Activated T-cell treated with anti-CD3 and anti-CD28 coated beads, Interleukin-2, amount 50 U/mL, for 72 hours (primary cell): ENCODE measurements around the gene C6orf163. TPM values are rescaled to one million over a fixed set of nuclear protein-coding genes. Genes with fewer than 3 reads are reported as not detected.

Experiments used
- ATAC-seq, 2 donors: fragments of 150-1000 bp; cut with Tn5 transposase; replicated peaks in 1 of 2; 2 replicates each; pipeline ENCODE4 v1.10.0; 2021; ENCODE audit warnings: moderate library complexity in 2 of 2, mild to moderate bottlenecking in 1 of 2
- DNase-seq, 2 donors: peaks; one replicate each; pipeline ENCODE4 v3.0.0; 2021 to 2022; ENCODE audit warnings: mixed read lengths in 1 of 2
- H3K27ac Mint-ChIP-seq: one replicate; pipeline ENCODE4 v1.8.0; 2022; ENCODE audit warnings: mild to moderate bottlenecking, moderate library complexity, mixed read lengths
- H3K27me3 Mint-ChIP-seq: one replicate; pipeline ENCODE4 v1.8.0; 2022; ENCODE audit warnings: low read depth, mixed read lengths
- H3K36me3 Mint-ChIP-seq, 2 donors: one replicate each; pipeline ENCODE4 v1.8.0; 2022; ENCODE audit warnings: mixed read lengths in 2 of 2, mild to moderate bottlenecking in 1 of 2; ENCODE audit not compliant: insufficient read depth in 2 of 2
- H3K4me1 Mint-ChIP-seq: one replicate; pipeline ENCODE4 v1.8.0; 2022; ENCODE audit warnings: low read depth, mixed read lengths
- H3K4me3 Mint-ChIP-seq, 2 donors: one replicate each; pipeline ENCODE4 v1.8.0; 2022; ENCODE audit warnings: mild to moderate bottlenecking in 2 of 2, mixed read lengths in 2 of 2, moderate library complexity in 2 of 2
- H3K9me3 Mint-ChIP-seq, 2 donors: one replicate each; pipeline ENCODE4 v1.8.0; 2022; ENCODE audit warnings: mixed read lengths in 2 of 2
- total RNA-seq, 2 donors: library from RNA; stranded (reverse); gene quantifications; one replicate each; pipeline ENCODE4 v1.2.3, GENCODE V29; 2022

C6orf163 gene
- total RNA-seq, 2 donors from 2014 or later: 2.0 to 2.7 TPM

DNA sequence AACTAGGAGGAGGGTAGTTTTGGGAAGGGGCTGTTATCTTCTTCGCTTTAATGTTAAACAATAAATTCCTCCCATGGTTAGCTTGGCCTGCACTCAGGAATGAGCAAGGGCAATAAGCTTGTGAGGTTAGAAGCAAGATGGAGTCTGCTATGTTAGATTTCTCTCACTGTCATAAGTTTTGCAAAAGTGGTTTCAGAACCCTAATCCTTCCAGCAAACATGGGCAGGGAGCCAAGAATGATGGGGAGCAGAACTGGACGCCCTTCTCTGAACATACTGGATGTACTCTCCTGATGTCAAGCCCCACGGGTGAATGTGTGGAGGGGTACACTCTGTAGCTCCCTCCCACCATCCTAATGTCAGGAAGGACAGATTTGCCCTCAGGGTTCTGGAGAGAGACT, 22.3 kb downstream of the C6orf163 start:
- peaks cover 2 to 7% of the 10 kb centered on the region in 2 donors for H3K9me3 Mint-ChIP-seq
- ATAC-seq: no peak
- H3K36me3 Mint-ChIP-seq: peaks cover 2 to 3% of the 10 kb centered on the region in 2 donors
- H3K27me3 Mint-ChIP-seq: no peaks in the 10 kb centered on the region
- no peak overlapping the region for H3K4me3 Mint-ChIP-seq
- DNase-seq: no peak
- no peak overlapping the region for H3K27ac Mint-ChIP-seq
- H3K4me1 Mint-ChIP-seq: no peaks in the 10 kb centered on the region

DNA sequence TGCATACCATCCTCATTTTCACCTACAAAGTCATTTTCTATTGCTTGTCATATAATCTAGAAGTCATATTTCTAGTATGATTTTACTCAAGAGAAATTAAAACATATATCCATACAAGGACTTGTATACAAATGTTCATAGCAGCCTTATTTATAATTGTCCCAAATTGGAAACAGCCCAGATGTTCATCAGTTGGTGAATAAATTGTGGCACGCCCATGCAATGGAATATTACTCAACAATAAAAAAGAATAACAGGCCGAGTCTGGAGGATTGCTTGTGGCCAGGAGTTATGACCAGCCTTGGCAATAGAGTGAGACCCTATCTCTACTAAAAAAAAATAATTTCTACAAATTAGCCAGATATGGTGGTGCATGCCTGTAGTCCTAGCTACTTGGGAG, 28.8 kb downstream of the C6orf163 start:
- Mint-ChIP-seq H3K4me3 (no peak overlapping the region), H3K27ac (no peak overlapping the region), H3K36me3 (peaks cover 0 to 2% of the 10 kb centered on the region in 2 donors), H3K9me3 (peaks cover 0 to 2% of the 10 kb centered on the region in 2 donors), H3K4me1 (peaks cover 5% of the 10 kb centered on the region), H3K27me3 (no peaks in the 10 kb centered on the region)
- DNase-seq (no peak), ATAC-seq (no peak)

DNA sequence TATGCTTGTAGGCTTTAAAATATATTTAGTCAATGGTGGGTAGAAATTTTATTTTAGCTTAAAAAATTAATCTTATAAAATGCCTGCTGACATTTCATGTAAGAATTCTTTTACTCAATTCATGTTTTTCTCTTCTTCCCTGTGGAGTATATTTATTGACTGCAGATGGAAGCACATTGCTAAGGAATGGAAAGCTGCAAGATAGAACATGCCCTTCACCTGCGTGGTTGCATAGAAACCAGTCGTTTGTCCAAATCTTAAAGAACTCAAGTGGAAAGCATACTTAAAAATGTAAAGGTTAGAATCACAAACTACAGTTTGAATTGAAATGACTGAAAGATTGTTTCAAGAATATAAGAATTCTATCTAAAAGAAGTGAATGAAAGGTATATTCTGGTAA, 30.7 kb downstream of the C6orf163 start:
- Mint-ChIP-seq H3K9me3 (no peaks in the 10 kb centered on the region), H3K27ac (no peak overlapping the region), H3K27me3 (no peaks in the 10 kb centered on the region), H3K4me1 (peaks cover 5% of the 10 kb centered on the region), H3K4me3 (no peak overlapping the region), H3K36me3 (no peaks in the 10 kb centered on the region)
- DNase-seq (no peak), ATAC-seq (no peak)

DNA sequence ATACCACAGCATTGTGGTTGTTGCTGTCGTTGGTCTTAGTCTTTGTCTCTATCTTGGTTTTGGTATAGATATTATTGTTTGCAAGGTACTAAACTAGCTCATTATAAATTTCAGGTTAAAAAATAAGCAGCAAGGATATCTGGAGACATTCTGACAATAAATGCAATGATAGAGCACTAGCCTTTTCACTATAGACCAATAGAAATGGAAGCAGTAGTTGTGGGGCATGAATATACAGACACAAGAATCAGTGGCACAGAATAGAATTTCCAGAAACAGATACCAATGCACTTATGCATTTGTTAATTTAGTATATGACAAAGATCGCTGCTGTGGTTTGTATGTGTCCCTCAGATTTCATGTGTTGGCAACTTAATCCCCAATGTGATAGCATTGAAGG, 32.0 kb downstream of the C6orf163 start:
- Mint-ChIP-seq H3K36me3 (no peaks in the 10 kb centered on the region), H3K4me3 (no peak overlapping the region), H3K27ac (no peak overlapping the region), H3K4me1 (peaks cover 5% of the 10 kb centered on the region), H3K27me3 (no peaks in the 10 kb centered on the region), H3K9me3 (no peaks in the 10 kb centered on the region)
- DNase-seq: no peak
- ATAC-seq: no peak

DNA sequence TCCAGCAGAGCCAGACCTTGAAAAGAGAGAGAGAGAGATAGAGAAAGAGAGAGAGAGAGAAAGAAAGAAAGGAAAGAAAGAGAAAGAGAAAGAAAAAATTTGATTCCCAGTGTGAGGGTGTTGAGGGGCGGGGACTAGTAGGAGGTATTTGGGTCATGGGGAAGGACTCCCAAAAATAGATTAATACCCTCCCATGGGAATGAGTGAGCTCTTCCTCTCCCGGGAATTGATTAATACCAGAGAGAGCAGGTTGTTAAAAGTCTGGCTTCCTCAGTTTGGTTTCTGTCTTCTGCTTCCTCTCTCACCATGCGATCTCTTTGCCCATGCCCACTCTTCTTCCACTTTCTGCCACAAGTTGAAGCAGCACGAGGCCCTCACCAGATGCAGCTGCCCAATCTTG, 34.3 kb downstream of the C6orf163 start:
- no peaks in the 10 kb centered on the region for H3K27me3 Mint-ChIP-seq
- H3K9me3 Mint-ChIP-seq: no peaks in the 10 kb centered on the region
- no peak overlapping the region for H3K27ac Mint-ChIP-seq
- peaks cover 5% of the 10 kb centered on the region for H3K4me1 Mint-ChIP-seq
- H3K4me3 Mint-ChIP-seq: no peak overlapping the region
- no peak for DNase-seq
- ATAC-seq: no peak
- no peaks in the 10 kb centered on the region for H3K36me3 Mint-ChIP-seq

GRCh38 chr6:87382861-87383260, 38.2 kb downstream of the C6orf163 start:
- no peak overlapping the region for H3K4me3 Mint-ChIP-seq
- H3K4me1 Mint-ChIP-seq: no peaks in the 10 kb centered on the region

GRCh38 chr6:87384038-87384437, 39.4 kb downstream of the C6orf163 start:
- no peak overlapping the region for H3K4me3 Mint-ChIP-seq
- H3K9me3 Mint-ChIP-seq: no peaks in the 10 kb centered on the region
- no peaks in the 10 kb centered on the region for H3K36me3 Mint-ChIP-seq
- H3K27ac Mint-ChIP-seq: no peak overlapping the region
- DNase-seq: no peak
- H3K4me1 Mint-ChIP-seq: no peaks in the 10 kb centered on the region
- H3K27me3 Mint-ChIP-seq: no peaks in the 10 kb centered on the region
- ATAC-seq: no peak

More at GRCh38 chr6:87382861-87383260, 38.2 kb downstream of the C6orf163 start:
- no peaks in the 10 kb centered on the region for H3K9me3 Mint-ChIP-seq
- H3K36me3 Mint-ChIP-seq: no peaks in the 10 kb centered on the region
- H3K27ac Mint-ChIP-seq: no peak overlapping the region
- DNase-seq: no peak
- no peak for ATAC-seq
- no peaks in the 10 kb centered on the region for H3K27me3 Mint-ChIP-seq

DNA sequence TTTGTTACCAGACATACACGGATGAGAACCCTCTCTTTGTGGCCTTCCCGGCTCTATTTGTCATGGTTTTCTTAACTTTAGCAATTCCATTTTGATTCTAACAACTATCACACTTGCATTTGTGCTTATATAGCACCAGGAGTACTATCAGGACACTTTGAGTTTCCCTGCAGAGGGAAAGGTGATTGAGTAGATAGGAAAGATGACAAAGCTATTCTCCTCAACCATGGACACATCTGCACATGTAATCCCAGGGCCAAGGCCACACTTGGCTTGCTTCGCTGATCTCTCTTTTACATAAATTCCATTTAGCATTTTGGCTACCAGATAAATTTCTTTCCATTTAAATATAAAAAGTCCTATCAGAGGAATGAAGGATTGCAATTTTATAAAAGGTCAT, 39.8 kb downstream of the C6orf163 start:
- DNase-seq: no peak

GRCh38 chr6:87391334-87391733, 46.7 kb downstream of the C6orf163 start:
- ATAC-seq: no peak
- H3K27me3 Mint-ChIP-seq: no peaks in the 10 kb centered on the region
- no peaks in the 10 kb centered on the region for H3K4me1 Mint-ChIP-seq
- H3K9me3 Mint-ChIP-seq: no peaks in the 10 kb centered on the region
- H3K36me3 Mint-ChIP-seq: no peaks in the 10 kb centered on the region
- DNase-seq: no peak
- H3K27ac Mint-ChIP-seq: no peak overlapping the region
- H3K4me3 Mint-ChIP-seq: no peak overlapping the region

More for the DNA sequence above, 39.8 kb downstream of the C6orf163 start:
- Mint-ChIP-seq H3K4me1 (no peaks in the 10 kb centered on the region), H3K9me3 (no peaks in the 10 kb centered on the region), H3K4me3 (no peak overlapping the region), H3K27ac (no peak overlapping the region), H3K27me3 (no peaks in the 10 kb centered on the region), H3K36me3 (no peaks in the 10 kb centered on the region)
- no peak for ATAC-seq

- Mint-ChIP-seq H3K36me3 (no peaks in the 10 kb centered on the region), H3K4me3 (no peak overlapping the region), H3K4me1 (no peaks in the 10 kb centered on the region), H3K9me3 (no peaks in the 10 kb centered on the region), H3K27ac (peak overlapping the region; percentile 38), H3K27me3 (no peaks in the 10 kb centered on the region)
- peak; percentile 24 to 52 for DNase-seq
- peak; percentile 79 to 82 for ATAC-seq
These were observed 48.5 kb downstream of the C6orf163 start for GRCh38 chr6:87393026-87393622.

DNA sequence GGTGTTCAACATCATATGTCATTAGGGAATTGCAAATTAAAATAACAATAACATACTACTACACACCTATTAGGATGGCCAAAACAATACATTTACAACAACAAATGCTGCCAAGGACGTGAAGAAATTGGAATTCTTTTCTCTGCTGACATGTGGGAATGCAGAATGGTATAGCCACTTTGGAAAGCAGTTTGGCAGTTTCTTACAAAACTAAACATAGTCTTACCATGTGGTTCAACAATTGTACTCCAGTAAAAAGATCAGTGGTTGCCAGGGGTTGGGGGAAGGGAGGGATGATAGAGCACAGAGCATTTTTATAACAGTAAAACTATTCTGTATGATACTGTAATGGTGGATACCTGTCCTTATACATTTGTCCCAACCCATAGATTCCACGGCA, 50.8 kb downstream of the C6orf163 start:
- Mint-ChIP-seq H3K4me1 (no peaks in the 10 kb centered on the region), H3K36me3 (no peaks in the 10 kb centered on the region), H3K9me3 (no peaks in the 10 kb centered on the region), H3K4me3 (no peak overlapping the region), H3K27ac (no peak overlapping the region), H3K27me3 (no peaks in the 10 kb centered on the region)
- ATAC-seq: no peak
- no peak for DNase-seq

DNA sequence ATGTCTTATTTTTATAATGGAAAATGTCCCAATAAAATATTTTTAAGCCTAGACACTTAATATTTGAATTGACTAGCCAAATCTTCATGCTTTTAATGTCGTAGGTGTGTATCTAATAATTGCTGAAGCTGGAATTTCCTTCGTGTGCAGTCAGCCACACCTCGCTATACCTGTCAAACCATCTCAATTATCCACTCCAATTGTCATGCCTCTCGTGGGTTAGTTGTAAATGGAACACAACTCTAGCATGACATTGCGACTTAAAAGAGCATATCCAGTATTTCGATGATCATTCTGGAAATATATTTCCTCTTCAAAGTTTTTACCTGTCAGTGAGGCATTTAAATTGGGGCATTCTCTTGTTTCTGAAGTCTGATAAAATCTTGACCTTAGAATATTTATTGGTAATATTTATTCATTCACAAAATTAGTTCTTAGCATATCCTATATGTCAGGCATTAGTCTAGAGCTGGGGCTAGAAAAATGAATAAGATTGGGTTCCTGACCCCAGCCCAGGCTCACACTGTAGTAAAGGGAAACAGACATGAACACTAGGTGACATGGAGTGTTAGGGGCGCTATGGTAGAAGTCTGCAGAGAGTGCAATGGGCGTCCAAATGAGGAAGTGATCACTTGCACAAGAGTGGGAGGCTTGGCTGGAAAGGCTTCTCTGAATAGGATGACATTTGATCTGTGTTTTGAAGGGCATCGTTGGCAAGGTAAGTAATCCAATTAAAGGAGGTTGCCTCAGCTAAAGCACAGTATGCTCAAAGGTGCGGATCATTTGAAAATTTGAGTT, 52.2 kb downstream of the C6orf163 start:
- Mint-ChIP-seq H3K4me3 (no peak overlapping the region), H3K27ac (no peak overlapping the region), H3K36me3 (no peaks in the 10 kb centered on the region), H3K4me1 (no peaks in the 10 kb centered on the region), H3K27me3 (no peaks in the 10 kb centered on the region), H3K9me3 (no peaks in the 10 kb centered on the region)
- ATAC-seq (no peak), DNase-seq (no peak)

DNA sequence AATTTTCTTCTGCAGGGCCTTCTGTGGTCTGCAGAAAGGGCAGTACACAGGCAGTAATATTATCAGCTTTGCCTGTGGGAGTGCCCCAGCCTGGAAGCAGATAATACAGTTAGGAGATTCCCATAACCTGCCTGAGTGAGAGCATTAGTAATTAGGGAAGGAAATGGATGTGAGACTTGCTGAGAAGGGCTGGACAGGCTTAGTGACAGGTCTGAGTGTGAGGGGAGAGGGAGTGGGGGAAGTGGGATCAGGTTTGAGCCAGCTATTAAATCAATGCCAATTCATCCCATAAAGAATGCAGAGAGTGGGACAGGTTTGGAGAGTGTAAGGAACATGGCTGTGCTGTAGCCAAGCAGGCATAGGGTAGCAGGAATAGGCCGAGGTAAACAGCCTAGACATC, 53.0 kb downstream of the C6orf163 start:
- ATAC-seq (no peak), DNase-seq (no peak)
- no peaks in the 10 kb centered on the region for H3K27me3 Mint-ChIP-seq
- no peaks in the 10 kb centered on the region for H3K36me3 Mint-ChIP-seq
- no peak overlapping the region for H3K27ac Mint-ChIP-seq
- H3K9me3 Mint-ChIP-seq: no peaks in the 10 kb centered on the region
- no peaks in the 10 kb centered on the region for H3K4me1 Mint-ChIP-seq
- no peak overlapping the region for H3K4me3 Mint-ChIP-seq

- H3K4me3 Mint-ChIP-seq: no peak overlapping the region
- no peaks in the 10 kb centered on the region for H3K9me3 Mint-ChIP-seq
- no peak for ATAC-seq
- H3K27me3 Mint-ChIP-seq: peaks cover 10% of the 10 kb centered on the region
- no peaks in the 10 kb centered on the region for H3K4me1 Mint-ChIP-seq
- no peak for DNase-seq
- no peak overlapping the region for H3K27ac Mint-ChIP-seq
- no peaks in the 10 kb centered on the region for H3K36me3 Mint-ChIP-seq
These were observed 57.2 kb downstream of the C6orf163 start for GRCh38 chr6:87401832-87402231.
